Measurements from ENCODE around the gene FBXO15.

The FBXO15 gene

GRCh38 chr18:74185860-74186259 lies 38.2 kb upstream of the FBXO15 start:
- no peak for DNase-seq (ENCODE audit: low read depth)
- H3K4me3 ChIP-seq (ENCODE audit: control insufficient read depth, low read depth, low read length), result no peak overlapping the region
- no peak for TF ChIP-seq CTCF (IDR thresholded peaks at IDR 0.05; ENCODE audit: control insufficient read depth, insufficient read depth, low read depth, low read length, missing control alignments)

- no peak for DNase-seq (ENCODE audit: low read depth)
- TF ChIP-seq CTCF (IDR thresholded peaks at IDR 0.05; ENCODE audit: control insufficient read depth, insufficient read depth, low read depth, low read length, missing control alignments), result no peak
- H3K4me3 ChIP-seq (ENCODE audit: control insufficient read depth, low read depth, low read length), result no peak overlapping the region
Measured at GRCh38 chr18:74184875-74185274, 37.2 kb upstream of the FBXO15 start.

- no peak for TF ChIP-seq CTCF (IDR thresholded peaks at IDR 0.05; ENCODE audit: control insufficient read depth, insufficient read depth, low read depth, low read length, missing control alignments)
- DNase-seq (ENCODE audit: low read depth), result no peak
- no peak overlapping the region for H3K4me3 ChIP-seq (ENCODE audit: control insufficient read depth, low read depth, low read length)
Measured at GRCh38 chr18:74183130-74183529, 35.5 kb upstream of the FBXO15 start.

DNA sequence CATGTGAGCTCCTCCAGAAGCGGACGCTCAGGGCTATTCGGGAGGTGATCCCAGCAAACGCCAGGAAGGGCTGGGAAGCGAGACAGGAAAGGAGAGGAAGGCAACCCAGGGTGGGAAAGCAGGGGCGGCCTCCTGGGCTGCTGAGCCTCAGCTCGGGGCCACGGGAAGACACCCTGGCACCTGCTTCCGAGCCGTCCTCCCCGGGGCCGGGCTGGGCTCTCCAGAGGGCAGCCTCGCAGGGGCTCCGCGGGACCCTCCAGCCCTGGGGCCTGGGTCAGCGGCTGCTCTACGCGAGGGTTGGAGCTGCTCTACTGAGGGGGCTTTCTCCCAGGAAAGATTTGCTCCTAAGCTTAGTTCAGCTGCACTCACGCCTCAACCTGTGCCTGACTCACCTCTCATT lies 34.7 kb upstream of the FBXO15 start:
- no peak for TF ChIP-seq CTCF (IDR thresholded peaks at IDR 0.05; ENCODE audit: control insufficient read depth, insufficient read depth, low read depth, low read length, missing control alignments)
- DNase-seq (ENCODE audit: low read depth), result no peak
- no peak overlapping the region for H3K4me3 ChIP-seq (ENCODE audit: control insufficient read depth, low read depth, low read length)

DNA sequence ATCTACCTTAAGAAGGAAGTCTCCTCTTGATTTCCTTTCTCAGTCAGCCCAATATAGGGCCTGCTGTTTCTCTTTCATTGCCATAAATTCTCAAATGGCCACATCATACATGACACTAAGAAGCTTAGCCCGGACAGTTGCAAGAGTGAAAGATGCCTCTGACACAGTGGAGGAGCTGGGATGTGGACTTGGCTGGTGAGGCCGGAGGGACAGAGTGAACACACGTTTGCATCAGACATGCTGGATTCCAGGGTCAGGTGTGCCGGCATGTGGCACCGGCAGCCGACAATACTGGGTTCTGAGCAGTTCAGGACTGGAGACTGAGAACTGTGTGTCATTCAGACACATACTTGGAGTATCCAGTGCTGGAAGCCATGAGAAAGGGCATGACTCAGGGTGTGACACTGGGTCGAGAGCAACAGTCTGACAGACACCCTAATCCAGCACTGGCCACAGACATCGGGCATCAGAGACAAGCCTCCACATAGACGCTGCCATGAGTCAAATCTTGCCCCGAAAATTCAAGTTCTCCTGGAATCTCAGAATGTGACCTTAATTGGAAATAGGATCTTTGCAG lies 32.1 kb upstream of the FBXO15 start:
- no peak for TF ChIP-seq CTCF (IDR thresholded peaks at IDR 0.05; ENCODE audit: control insufficient read depth, insufficient read depth, low read depth, low read length, missing control alignments)
- no peak overlapping the region for H3K4me3 ChIP-seq (ENCODE audit: control insufficient read depth, low read depth, low read length)
- no peak for DNase-seq (ENCODE audit: low read depth)

DNA sequence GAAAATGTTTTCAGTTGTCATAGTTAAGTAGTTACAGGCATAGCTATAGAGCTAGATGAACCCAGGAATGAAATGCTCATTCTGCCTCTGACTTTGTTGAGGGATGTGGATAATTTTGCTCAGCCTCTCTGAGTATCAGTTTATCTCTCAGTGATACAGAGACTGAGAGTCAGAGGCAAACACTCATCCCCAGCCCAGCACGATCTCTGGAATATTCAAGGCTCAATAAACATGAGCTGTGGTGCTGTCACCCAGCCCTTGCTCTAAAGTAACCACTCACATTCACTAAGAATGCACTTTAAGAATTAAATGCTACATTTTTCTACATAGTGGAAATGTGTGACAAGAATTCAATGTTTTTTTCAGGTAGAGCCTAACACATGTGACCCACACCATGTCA lies 31.2 kb upstream of the FBXO15 start:
- no peak for DNase-seq (ENCODE audit: low read depth)
- TF ChIP-seq CTCF (IDR thresholded peaks at IDR 0.05; ENCODE audit: control insufficient read depth, insufficient read depth, low read depth, low read length, missing control alignments), result no peak
- no peak overlapping the region for H3K4me3 ChIP-seq (ENCODE audit: control insufficient read depth, low read depth, low read length)

- no peak overlapping the region for H3K4me3 ChIP-seq (ENCODE audit: control insufficient read depth, low read depth, low read length)
- TF ChIP-seq CTCF (IDR thresholded peaks at IDR 0.05; ENCODE audit: control insufficient read depth, insufficient read depth, low read depth, low read length, missing control alignments), result no peak
- DNase-seq (ENCODE audit: low read depth), result no peak
Measured at GRCh38 chr18:74175658-74176057, 28.0 kb upstream of the FBXO15 start.

Data from AG09309 (cell line).